Right cardiac atrium (tissue), 5 donors: ENCODE data around the gene NUP133. TPM values are rescaled to one million over a fixed set of nuclear protein-coding genes. Genes with fewer than 3 reads are reported as not detected.
"Not testable (repeated sequence)": the region's sequence is repeated elsewhere in the genome, so short reads cannot be mapped to it uniquely, and the experiment has no call there.

Experiments
- ATAC-seq, 2 donors: fragments of 200-7000 bp; cut with Tn5 transposase; one replicate each; pipeline versions ENCODE4 v1.8.0 to v1.9.1; 2020; ENCODE audit warnings: moderate library complexity in 2 of 2, mild to moderate bottlenecking in 1 of 2
- DNase-seq, 3 donors: peaks; one replicate each; pipeline ENCODE4 v3.0.0-alpha.2; 2020
- H3K27ac ChIP-seq: one replicate; pipeline ENCODE4 v1.5.1; 2013; ENCODE audit warnings: mild to moderate bottlenecking, low read length, control low read depth, moderate library complexity
- H3K27me3 ChIP-seq: one replicate; pipeline ENCODE4 v1.6.1; 2013; ENCODE audit not compliant: control insufficient read depth, insufficient read depth
- H3K4me1 ChIP-seq: one replicate; pipeline ENCODE4 v1.6.1; 2013; ENCODE audit warnings: low read length; ENCODE audit not compliant: control insufficient read depth, insufficient read depth
- H3K4me3 ChIP-seq: one replicate; pipeline ENCODE4 v1.5.1; 2013; ENCODE audit warnings: low read length, control low read depth
- H3K9me3 ChIP-seq: one replicate; pipeline ENCODE4 v1.6.1; 2013; ENCODE audit warnings: low read length; ENCODE audit not compliant: control insufficient read depth
- WGBS: extraction: QIAGEN DNeasy Blood & Tissue Kit; methylation state at CpG from one replicate; pipeline ENCODE4 v1.1.7; 2013; 5-methylcytosine and 5-hydroxymethylcytosine counted together
- intact Hi-C, 4 donors: fragments of 100-400 bp; cut with DNase I; formaldehyde crosslinking; loops; one replicate each; pipeline versions ENCODE4 v1.11.0 to v1.14.0; 2022 to 2023
- polyA plus RNA-seq: library from polyadenylated mRNA; stranded (reverse); fragments of 200-250 nt; gene quantifications from one replicate; pipeline ENCODE4 v1.2.3, GENCODE V29; 2013
- total RNA-seq, 4 donors: library from RNA; stranded (reverse); fragmentation: NEBNext Ultra II Directional; extraction: Animal tissue kit (Norgen Biotek cat#: 25700); gene quantifications; one replicate each; pipeline ENCODE4 v1.2.1, GENCODE V29; 2021
- donor health status: healthy with polysubstance abuse.
- donor health status: DM: no; HTN: yes; CAD: no.
- donor health status: DM: no; HTN: no; CAD: no.
- donor health status: DM: no; HTN: yes; CAD: no; lungs with severe emphysema.
- donor health status: DM: yes; HTN: yes; CAD: no.

NUP133 gene
- total and polyA plus RNA-seq, 5 donors: 11.8 to 32.6 (median 29.0) TPM

DNA sequence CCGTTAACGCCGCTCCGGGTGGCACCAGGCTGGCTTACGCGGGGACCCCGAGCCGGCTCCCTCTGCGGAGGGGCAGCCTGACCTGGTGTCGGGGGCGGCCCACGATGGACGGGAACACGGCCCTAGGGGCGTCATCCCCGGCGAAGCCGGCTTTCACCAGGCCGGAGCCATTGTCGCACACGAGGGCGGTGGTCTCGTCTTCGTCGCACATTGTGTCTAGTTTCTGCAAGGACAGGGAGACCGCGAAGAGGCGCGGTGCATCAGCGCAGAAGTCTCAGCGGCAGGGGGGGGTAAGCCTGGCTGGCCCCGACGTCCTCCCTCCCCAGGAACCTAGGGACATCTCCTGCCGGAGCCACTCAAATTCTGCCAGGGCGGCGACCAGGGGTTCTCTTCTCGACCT is 75.2 kb downstream of the NUP133 start:
- H3K4me3 ChIP-seq: no peak overlapping the region
- intact Hi-C loops: no loop called here
- WGBS: 9% methylated on average over 37 of the region's 37 CpGs
- H3K27ac ChIP-seq: no peak overlapping the region
- peaks cover 3% of the 10 kb centered on the region for H3K4me1 ChIP-seq
- no peaks in the 10 kb centered on the region for H3K9me3 ChIP-seq
- no peaks in the 10 kb centered on the region for H3K27me3 ChIP-seq
- DNase-seq (no peak), ATAC-seq (no peak)

DNA sequence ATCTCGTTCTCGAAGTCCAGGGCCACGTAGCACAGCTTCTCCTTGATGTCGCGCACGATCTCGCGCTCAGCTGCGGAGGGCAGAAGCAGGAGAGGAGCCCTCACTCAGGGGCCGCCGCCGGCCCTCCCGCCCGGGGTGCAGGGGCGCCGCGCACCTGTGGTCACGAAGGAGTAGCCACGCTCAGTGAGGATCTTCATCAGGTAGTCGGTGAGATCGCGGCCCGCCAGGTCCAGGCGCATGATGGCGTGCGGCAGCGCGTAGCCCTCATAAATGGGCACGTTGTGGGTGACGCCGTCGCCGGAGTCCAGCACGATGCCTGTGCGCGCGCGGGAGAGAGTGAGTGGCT is 76.1 kb downstream of the NUP133 start:
- H3K27me3 ChIP-seq: no peaks in the 10 kb centered on the region
- intact Hi-C loops: no loop called here

DNA sequence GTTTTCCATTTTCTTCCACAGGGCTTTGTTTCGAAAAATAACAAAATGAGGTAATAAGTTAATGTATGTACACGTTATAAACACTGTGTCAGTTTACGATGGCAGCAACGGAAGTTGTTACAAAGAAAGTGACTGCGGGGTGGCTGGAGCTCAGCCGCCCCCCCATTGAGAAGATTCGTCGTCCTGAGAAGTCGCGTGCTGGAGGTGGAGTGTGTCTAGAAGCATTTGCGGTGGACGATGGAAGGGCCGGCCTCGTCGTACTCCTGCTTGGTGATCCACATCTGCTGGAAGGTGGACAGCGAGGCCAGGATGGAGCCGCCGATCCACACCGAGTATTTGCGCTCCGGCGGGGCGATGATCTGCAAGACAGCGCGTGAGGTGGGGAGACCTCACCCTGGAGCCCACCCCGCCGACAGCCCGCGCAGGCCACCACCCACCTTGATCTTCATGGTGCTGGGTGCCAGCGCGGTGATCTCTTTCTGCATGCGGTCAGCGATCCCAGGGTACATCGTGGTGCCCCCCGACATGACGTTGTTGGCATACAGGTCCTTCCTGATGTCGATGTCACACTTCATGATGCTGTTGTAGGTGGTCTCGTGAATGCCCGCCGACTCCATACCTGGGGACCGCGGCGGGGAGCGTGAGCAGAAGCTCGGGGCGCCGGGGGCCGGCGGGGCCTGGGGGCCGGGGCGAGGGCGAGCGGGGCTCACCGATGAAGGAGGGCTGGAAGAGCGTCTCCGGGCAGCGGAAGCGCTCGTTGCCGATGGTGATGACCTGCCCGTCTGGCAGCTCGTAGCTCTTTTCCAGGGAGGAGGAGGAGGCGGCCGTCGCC is 76.6 kb downstream of the NUP133 start:
- DNase-seq (no peak), ATAC-seq (no peak)
- Histone ChIP-seq H3K27me3 (no peaks in the 10 kb centered on the region), H3K4me1 (peaks cover 3% of the 10 kb centered on the region), H3K4me3 (no peak overlapping the region), H3K27ac (no peak overlapping the region), H3K9me3 (no peaks in the 10 kb centered on the region)
- intact Hi-C loops: no loop called here
- 9% methylated on average over 65 of the region's 65 CpGs for WGBS

More for the DNA sequence above, 76.1 kb downstream of the NUP133 start:
- H3K9me3 ChIP-seq: no peaks in the 10 kb centered on the region
- DNase-seq (no peak), ATAC-seq (no peak)
- H3K27ac ChIP-seq: no peak overlapping the region
- H3K4me3 ChIP-seq: no peak overlapping the region
- WGBS: 5% methylated on average over 38 of the region's 38 CpGs
- H3K4me1 ChIP-seq: peaks cover 3% of the 10 kb centered on the region

DNA sequence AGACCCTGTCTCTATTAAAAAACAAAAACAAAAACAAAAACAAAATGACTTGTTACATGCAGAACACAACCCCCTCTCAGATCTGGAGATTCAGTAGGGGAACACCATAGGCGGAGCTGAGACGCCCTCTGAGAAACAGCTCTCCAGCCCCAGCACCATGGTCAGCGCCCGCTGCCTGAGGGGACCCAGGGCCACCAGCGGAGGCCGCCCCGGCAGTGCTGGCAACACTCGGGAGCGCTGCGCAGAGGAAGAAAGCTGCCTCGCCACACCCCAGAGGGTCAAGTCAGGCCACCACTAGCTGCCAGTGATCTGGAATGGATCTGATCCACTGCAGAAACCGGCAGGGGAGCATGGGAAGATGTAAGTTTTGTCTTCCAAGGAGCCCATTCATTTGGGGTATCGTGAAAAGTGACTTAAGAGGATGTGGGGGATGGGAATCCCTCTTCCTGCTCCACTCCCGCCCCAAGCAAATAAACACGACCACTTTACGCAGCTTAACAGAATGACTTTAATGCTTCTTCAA is 77.3 kb downstream of the NUP133 start:
- H3K27me3 ChIP-seq: no peaks in the 10 kb centered on the region
- intact Hi-C loops: no loop called here
- H3K4me1 ChIP-seq: peaks cover 3% of the 10 kb centered on the region
- 3% methylated on average over 16 of the region's 16 CpGs for WGBS
- DNase-seq (peak; percentile 78 to 92 (median 91)), ATAC-seq (peak; percentile 78 to 80)
- H3K9me3 ChIP-seq: no peaks in the 10 kb centered on the region
- no peak overlapping the region for H3K4me3 ChIP-seq
- H3K27ac ChIP-seq: no peak overlapping the region

DNA sequence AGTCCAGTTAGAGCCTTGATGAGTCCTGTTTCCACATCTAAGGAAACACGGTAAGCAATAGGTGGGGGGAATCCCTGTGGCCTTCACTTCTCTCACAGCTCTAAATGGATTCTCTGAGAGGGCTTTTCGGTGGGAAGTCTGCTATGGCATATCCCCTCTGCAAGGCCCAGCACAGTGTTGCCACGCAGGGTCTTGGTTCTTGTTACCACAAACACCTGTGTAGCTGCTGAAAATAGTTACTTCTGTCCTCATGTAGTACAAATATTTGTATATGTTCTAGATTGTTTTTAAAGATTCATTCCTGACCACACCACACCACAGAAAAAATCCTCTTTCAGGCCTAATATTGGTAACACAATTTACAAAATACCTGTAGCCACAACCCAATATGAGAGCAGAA is 79.9 kb downstream of the NUP133 start:
- Histone ChIP-seq H3K27ac (no peak overlapping the region), H3K9me3 (no peaks in the 10 kb centered on the region), H3K4me1 (peaks cover 3% of the 10 kb centered on the region), H3K27me3 (no peaks in the 10 kb centered on the region), H3K4me3 (no peak overlapping the region)
- no peak for ATAC-seq
- intact Hi-C loops: no loop called here
- WGBS: 73% methylated on average over 3 of the region's 3 CpGs
- DNase-seq: no peak

DNA sequence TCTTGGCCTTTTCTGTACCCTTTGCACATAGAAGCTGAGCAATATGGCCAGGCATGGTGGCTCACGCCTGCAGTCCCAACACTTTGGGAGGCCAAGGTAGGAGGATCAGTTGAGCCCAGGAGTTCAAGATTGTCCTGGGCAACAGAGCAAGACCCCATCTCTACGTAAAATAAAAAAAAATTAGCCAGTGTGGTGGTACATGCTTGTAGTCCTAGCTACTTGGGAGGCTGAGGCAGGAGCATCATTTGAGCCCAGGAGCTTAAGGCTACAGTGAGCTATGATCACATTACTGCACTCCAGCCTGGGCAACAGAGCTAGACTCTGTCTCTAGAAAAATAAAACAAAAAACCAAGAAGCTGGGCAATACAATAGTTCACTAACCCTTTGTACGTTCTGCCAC is 80.6 kb downstream of the NUP133 start:
- no peak for DNase-seq
- WGBS: 84% methylated on average over 3 of the region's 3 CpGs
- Histone ChIP-seq H3K9me3 (no peaks in the 10 kb centered on the region), H3K4me1 (peaks cover 3% of the 10 kb centered on the region), H3K27me3 (no peaks in the 10 kb centered on the region), H3K27ac (no peak overlapping the region), H3K4me3 (no peak overlapping the region)
- no peak for ATAC-seq
- intact Hi-C loops: no loop called here

DNA sequence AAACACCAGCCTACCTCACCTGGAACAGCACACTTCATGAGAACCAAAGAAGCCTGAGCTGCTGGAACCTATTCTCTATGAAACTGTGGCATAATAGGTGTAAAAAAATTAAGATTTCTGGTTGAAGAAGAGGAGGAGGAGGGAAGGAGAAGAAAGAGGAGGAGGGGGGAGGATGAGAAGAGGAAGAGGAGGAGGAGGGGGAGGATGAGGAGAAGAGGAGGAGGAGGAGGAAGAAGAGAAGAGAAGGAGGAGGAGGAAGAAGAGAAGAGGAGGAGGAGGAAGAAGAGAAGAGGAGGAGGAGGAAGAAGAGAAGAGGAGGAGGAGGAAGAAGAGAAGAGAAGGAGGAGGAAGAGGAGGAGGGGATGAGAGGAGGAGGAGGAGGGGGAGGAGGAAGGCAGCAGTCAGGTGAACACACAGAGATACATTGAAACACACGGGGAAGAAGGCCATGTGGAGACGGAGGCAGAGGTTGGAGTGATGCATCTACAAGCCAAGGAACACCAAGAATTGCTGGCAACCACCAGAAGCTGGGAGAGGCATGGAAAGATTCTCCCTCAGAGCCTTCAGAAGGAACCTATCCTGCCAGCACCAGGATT is 82.5 kb downstream of the NUP133 start:
- intact Hi-C loops: no loop called here
- no peak for DNase-seq
- Histone ChIP-seq H3K27me3 (no peaks in the 10 kb centered on the region), H3K27ac (no peak overlapping the region), H3K4me1 (no peaks in the 10 kb centered on the region), H3K4me3 (no peak overlapping the region), H3K9me3 (no peaks in the 10 kb centered on the region)
- no peak for ATAC-seq
- 73% methylated on average over 2 of the region's 2 CpGs for WGBS

DNA sequence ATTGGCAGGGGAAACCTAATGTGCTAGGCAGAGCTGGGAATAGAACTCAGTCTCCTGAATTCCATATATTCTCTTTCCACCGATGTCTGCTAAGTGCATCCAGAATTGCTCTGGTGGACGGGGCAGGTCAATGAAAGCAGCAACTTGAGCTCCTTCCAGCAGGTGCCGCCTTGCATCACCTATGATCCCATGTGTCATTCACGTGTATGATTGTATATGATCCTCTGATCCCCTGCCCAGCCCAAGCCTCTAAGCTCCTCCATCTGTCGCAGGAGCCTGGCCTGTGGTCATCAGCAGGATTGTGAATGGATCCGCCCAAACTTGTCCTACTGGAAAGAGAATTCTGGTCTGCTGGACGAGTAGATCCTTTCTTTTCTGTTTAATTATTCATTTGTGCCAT is 87.4 kb downstream of the NUP133 start:
- ATAC-seq (no peak), DNase-seq (no peak)
- H3K27ac ChIP-seq: no peak overlapping the region
- no peak overlapping the region for H3K4me3 ChIP-seq
- no peaks in the 10 kb centered on the region for H3K27me3 ChIP-seq
- no peaks in the 10 kb centered on the region for H3K4me1 ChIP-seq
- no peaks in the 10 kb centered on the region for H3K9me3 ChIP-seq
- whole genome bisulfite sequencing: 81% methylated on average over 7 of the region's 7 CpGs
- intact Hi-C loops: no loop called here

DNA sequence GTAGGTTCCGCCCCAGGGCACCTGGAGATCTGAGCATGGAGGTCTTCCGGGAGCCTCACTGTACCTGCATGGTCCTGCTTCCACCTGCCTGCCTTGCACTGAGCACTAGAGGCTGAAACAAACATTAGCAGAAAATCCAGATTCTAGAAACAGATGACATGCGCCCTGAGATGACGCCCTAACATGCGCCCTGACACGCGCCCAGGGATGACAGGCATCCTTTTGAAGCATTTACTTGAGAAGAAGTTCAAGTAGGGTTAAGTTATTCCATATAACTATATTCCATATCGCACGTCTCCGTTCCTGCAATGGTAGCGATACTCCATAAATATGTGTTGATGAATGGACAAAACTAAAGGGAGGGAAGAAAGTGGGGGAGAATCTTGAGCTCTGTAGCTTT is 87.9 kb downstream of the NUP133 start:
- Histone ChIP-seq H3K9me3 (no peaks in the 10 kb centered on the region), H3K27me3 (no peaks in the 10 kb centered on the region), H3K27ac (no peak overlapping the region), H3K4me1 (no peaks in the 10 kb centered on the region), H3K4me3 (no peak overlapping the region)
- intact Hi-C loops: no loop called here
- ATAC-seq (no peak), DNase-seq (no peak)
- WGBS: 89% methylated on average over 11 of the region's 11 CpGs

DNA sequence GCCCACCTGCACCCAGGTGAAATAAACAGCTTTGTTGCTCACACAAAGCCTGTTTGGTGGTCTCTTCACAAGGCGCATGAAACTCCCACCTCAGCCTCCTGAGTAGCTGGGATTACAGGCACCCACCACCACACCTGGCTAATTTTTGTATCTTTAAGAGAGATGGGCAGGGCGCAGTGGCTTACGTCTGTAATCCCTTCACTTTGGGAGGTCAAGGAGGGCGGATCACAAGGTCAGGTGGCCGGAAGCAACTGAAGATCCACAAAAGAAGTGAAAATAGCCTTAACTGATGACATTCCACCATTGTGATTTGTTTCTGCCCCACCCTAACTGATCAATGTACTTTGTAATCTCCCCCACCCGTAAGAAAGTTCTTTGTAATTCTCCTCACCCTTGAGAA is 89.6 kb downstream of the NUP133 start:
- H3K9me3 ChIP-seq, ATAC-seq, DNase-seq, H3K27me3 ChIP-seq, H3K4me1 ChIP-seq, H3K27ac ChIP-seq, H3K4me3 ChIP-seq, intact Hi-C loops: not testable (repeated sequence)
- WGBS: 75% methylated on average over 6 of the region's 6 CpGs

DNA sequence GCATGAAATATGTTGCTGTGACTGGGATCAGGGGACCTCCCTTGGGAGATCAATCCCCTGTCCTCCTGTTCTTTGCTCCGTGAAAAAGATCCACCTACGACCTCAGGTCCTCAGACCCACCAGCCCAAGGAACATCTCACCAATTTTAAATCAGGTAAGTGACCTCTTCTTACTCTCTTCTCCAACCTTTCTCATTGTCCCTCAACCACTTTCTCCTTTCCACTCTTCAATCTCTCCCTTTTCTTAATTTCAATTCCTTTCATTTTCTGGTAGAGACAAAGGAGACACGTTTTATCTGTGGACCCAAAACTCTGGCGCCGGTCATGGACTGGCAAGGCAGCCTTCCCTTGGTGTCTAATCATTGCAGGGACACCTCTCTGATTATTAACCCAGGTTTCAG is 95.3 kb downstream of the NUP133 start:
- ATAC-seq, intact Hi-C loops, H3K4me3 ChIP-seq, DNase-seq, H3K4me1 ChIP-seq, H3K27me3 ChIP-seq, H3K9me3 ChIP-seq, H3K27ac ChIP-seq: not testable (repeated sequence)
- 85% methylated on average over 5 of the region's 5 CpGs for WGBS
